ENCODE data around the gene ZNF140.

ZNF140 gene

GRCh38 chr12:133130808-133131128 is 50.0 kb downstream of the ZNF140 start:
- DNase-seq, result peak; percentile 18 to 32

GRCh38 chr12:133135747-133136146 is 55.0 kb downstream of the ZNF140 start:
- DNase-seq, result no peak

GRCh38 chr12:133145981-133146380 is 65.3 kb downstream of the ZNF140 start:
- DNase-seq, result no peak

DNA sequence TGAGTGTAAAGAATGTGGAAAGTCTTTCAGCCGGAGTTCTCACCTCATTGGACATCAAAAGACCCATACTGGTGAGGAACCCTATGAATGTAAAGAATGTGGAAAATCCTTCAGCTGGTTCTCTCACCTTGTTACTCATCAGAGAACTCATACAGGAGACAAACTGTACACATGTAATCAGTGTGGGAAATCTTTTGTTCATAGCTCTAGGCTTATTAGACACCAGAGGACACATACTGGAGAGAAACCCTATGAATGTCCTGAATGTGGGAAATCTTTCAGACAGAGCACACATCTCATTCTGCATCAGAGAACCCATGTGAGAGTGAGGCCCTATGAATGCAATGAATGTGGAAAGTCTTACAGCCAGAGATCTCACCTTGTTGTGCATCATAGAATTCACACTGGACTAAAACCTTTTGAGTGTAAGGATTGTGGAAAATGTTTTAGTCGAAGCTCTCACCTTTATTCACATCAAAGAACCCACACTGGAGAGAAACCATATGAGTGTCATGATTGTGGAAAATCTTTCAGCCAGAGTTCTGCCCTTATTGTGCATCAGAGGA is 75.5 kb downstream of the ZNF140 start:
- no peak for DNase-seq
